Measurements from ENCODE around the gene PKNOX2. TPM values are rescaled to one million over a fixed set of nuclear protein-coding genes. Genes with fewer than 3 reads are reported as not detected.

The PKNOX2 gene
- total RNA-seq, 4 donors from 2014 or later, result 0.83 to 4.1 (median 2.5) TPM

- H3K4me3 ChIP-seq, result no peak overlapping the region
- TF ChIP-seq POLR2AphosphoS5 (IDR thresholded peaks at IDR 0.05) (peak; percentile 37 to 59), EP300 (IDR thresholded peaks at IDR 0.05) (no peak)
- H3K36me3 ChIP-seq, result no peaks in the 10 kb centered on the region
- WGBS, result 53% methylated on average over 14 of the region's 14 CpGs
- peak overlapping the region; percentile 76 to 90 (median 87) for H3K27ac ChIP-seq (replicated peaks in 1 of 4)
- intact Hi-C loops (cut with DNase I), result loop anchor here (5.0 kb wide), 2 partner anchors 53 to 328 kb away; partner anchors contain the start of gene FEZ1
- peaks cover 0 to 14% (median 0%) of the 10 kb centered on the region in 4 donors for H3K27me3 ChIP-seq
- H3K9me3 ChIP-seq, result no peaks in the 10 kb centered on the region
- peaks cover 22 to 69% (median 61%) of the 10 kb centered on the region in 4 donors for H3K4me1 ChIP-seq
- DNase-seq (ENCODE audit: extremely low spot score), result no peak
Measured at GRCh38 chr11:125168918-125169456, 4.4 kb downstream of the PKNOX2 start.

- intact Hi-C loops (cut with DNase I), result no loop called here
- Histone ChIP-seq H3K27ac (replicated peaks in 1 of 4) (peak overlapping the region; percentile 76 to 90 (median 87)), H3K4me1 (peaks cover 22 to 62% (median 55%) of the 10 kb centered on the region in 4 donors), H3K4me3 (peak overlapping the region in 1 of 4 donors; percentile 5), H3K9me3 (no peaks in the 10 kb centered on the region), H3K36me3 (no peaks in the 10 kb centered on the region), H3K27me3 (peaks cover 0 to 14% (median 0%) of the 10 kb centered on the region in 4 donors)
- DNase-seq (ENCODE audit: extremely low spot score), result no peak
- 59% methylated on average over 9 of the region's 9 CpGs for WGBS
- no peak for TF ChIP-seq CTCF (IDR thresholded peaks at IDR 0.05)
- no peak for TF ChIP-seq POLR2AphosphoS5 (IDR thresholded peaks at IDR 0.05)
- TF ChIP-seq POLR2A (IDR thresholded peaks at IDR 0.05; ENCODE audit: low read depth), result no peak
- no peak for TF ChIP-seq EP300 (IDR thresholded peaks at IDR 0.05)
Measured at GRCh38 chr11:125170001-125170509, 5.5 kb downstream of the PKNOX2 start.

GRCh38 chr11:125170510-125171031, 6.0 kb downstream of the PKNOX2 start:
- 27% methylated on average over 11 of the region's 12 CpGs for WGBS
- Histone ChIP-seq H3K36me3 (no peaks in the 10 kb centered on the region), H3K27ac (replicated peaks in 1 of 4) (peak overlapping the region; percentile 76 to 90 (median 87)), H3K4me3 (no peak overlapping the region), H3K9me3 (no peaks in the 10 kb centered on the region), H3K4me1 (peaks cover 22 to 60% (median 55%) of the 10 kb centered on the region in 4 donors), H3K27me3 (peaks cover 0 to 14% (median 0%) of the 10 kb centered on the region in 4 donors)
- DNase-seq (ENCODE audit: extremely low spot score), result no peak
- intact Hi-C loops (cut with DNase I), result no loop called here
- TF ChIP-seq CTCF (IDR thresholded peaks at IDR 0.05) (no peak), EP300 (IDR thresholded peaks at IDR 0.05) (no peak), POLR2AphosphoS5 (IDR thresholded peaks at IDR 0.05) (no peak), POLR2A (IDR thresholded peaks at IDR 0.05; ENCODE audit: low read depth) (no peak)

GRCh38 chr11:125171974-125172373, 7.4 kb downstream of the PKNOX2 start:
- DNase-seq (ENCODE audit: extremely low spot score), result no peak
- Histone ChIP-seq H3K4me1 (peaks cover 13 to 46% (median 42%) of the 10 kb centered on the region in 4 donors), H3K36me3 (no peaks in the 10 kb centered on the region), H3K4me3 (no peak overlapping the region), H3K27me3 (peaks cover 0 to 4% (median 0%) of the 10 kb centered on the region in 4 donors), H3K27ac (replicated peaks in 1 of 4) (no peak overlapping the region), H3K9me3 (no peaks in the 10 kb centered on the region)
- 100% methylated on average over 4 of the region's 4 CpGs for WGBS
- intact Hi-C loops (cut with DNase I), result no loop called here
- TF ChIP-seq POLR2AphosphoS5 (IDR thresholded peaks at IDR 0.05) (no peak), CTCF (IDR thresholded peaks at IDR 0.05) (no peak), POLR2A (IDR thresholded peaks at IDR 0.05; ENCODE audit: low read depth) (no peak), EP300 (IDR thresholded peaks at IDR 0.05) (no peak)

- DNase-seq (ENCODE audit: extremely low spot score), result no peak
- H3K4me1 ChIP-seq, result peaks cover 13 to 35% (median 32%) of the 10 kb centered on the region in 4 donors
- no peaks in the 10 kb centered on the region for H3K27me3 ChIP-seq
- no peaks in the 10 kb centered on the region for H3K36me3 ChIP-seq
- 93% methylated on average over 1 of the region's 1 CpG for WGBS
- H3K9me3 ChIP-seq, result no peaks in the 10 kb centered on the region
- H3K4me3 ChIP-seq, result no peak overlapping the region
- TF ChIP-seq POLR2AphosphoS5 (IDR thresholded peaks at IDR 0.05) (no peak), CTCF (IDR thresholded peaks at IDR 0.05) (no peak), EP300 (IDR thresholded peaks at IDR 0.05) (no peak), POLR2A (IDR thresholded peaks at IDR 0.05; ENCODE audit: low read depth) (no peak)
- H3K27ac ChIP-seq (replicated peaks in 1 of 4), result no peak overlapping the region
- intact Hi-C loops (cut with DNase I), result no loop called here
Measured at GRCh38 chr11:125173027-125173426, 8.5 kb downstream of the PKNOX2 start.

Data from esophagus muscularis mucosa (tissue), 4 donors.